ENCODE results near the gene CGB7.
"Not testable (repeated sequence)": the region's sequence is repeated elsewhere in the genome, so short reads cannot be mapped to it uniquely, and the experiment has no call there.

The CGB7 gene

DNA sequence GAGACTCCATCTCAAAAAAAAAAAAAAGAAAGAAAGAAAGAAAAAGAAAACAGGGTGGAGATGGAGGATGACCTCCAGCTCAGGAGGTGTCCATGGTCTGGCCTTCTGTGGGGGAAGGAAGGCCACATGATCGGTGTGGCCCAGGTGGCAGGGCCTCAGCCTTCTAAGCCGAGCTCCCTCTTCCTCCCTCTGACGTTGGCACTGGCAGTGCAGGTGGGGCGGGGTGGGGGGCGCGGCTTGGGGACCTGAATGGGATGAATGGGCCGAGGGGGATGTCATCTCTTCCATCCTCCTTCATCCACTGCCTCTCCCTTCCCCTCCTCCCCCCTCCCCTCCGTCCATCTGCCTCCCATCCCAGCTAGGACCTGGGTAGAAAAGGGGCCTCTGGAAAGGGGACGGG, 17.8 kb downstream of the CGB7 start:
- not testable (repeated sequence) for DNase-seq

DNA sequence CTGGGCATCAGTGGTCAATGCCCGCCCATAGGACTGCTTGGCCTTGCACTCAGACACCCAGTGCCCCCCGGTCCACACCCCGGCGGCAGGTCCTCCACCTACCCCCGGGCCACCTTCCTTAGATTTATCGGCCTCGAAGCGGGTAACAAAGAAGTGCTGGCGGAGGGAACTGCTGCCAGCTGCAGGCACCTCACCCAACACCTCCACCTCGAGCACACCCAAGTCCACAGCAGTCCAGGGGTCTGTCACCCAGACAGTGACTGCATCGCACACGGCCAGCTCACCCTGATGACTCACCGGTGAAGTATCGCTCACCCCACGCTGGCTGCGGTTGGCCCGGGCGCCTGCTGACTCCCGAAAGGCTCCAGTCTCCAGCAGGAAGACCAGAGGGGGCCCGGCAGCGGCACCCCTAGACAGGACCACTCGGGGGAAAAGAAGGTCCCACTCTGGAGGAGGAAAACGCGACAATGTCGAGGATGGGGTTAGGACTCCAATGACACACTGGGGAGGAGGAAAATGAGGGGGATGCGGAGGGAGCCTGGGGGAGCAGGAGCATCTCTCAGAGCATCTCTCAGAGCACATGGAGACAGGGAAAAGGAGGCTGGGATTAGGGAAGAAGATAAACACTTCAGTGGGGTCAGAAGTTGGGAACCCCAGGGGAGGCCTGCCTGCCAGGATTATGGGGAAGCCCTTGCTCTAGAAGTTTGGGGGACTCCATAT, 18.8 kb downstream of the CGB7 start:
- DNase-seq: not testable (repeated sequence)

DNA sequence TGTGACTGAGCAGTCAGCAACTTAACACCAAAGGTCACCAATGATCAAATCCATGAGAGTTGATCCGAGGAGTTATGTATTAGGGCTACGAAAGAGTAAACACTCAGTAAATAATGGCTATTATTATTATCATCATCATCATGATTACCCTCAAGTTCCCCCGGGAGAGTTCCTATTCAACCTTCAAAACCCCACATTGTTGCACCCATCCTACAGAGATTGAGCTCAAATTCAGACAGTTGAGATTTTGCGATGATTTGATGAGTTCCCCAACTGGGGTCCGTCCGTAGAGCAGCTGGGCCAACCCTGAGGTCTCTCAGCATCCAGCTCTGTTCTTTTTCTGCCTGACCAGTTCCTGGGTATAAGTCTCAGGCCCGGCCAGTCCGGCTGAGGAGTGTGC, 19.4 kb downstream of the CGB7 start:
- not testable (repeated sequence) for DNase-seq

DNA sequence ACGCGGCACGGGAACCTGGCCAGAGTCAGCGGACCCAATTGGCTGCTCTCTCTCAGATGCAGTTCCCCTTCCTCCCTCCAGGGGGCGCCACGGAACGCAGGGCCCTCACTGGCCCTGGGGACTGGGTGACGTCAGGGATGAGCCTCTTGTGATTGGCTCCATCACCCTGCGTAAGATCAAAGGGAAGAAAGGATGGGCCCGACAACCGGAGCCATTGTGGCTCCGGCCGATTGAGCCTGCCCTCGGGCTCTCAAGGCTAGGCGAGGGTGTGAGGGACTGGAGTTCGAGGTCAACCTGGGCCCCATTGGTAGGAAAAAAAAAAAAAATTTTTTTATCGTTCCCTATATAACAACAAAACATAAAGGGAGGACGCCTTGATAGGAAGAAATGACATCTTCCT, 20.7 kb downstream of the CGB7 start, which contains the start of gene CGB1:
CGB1 (minus strand) TSS at position 81 of the 400 bp plus-strand sequence. CDS start 184 bp downstream, outside the sequence.
- not testable (repeated sequence) for DNase-seq

DNA sequence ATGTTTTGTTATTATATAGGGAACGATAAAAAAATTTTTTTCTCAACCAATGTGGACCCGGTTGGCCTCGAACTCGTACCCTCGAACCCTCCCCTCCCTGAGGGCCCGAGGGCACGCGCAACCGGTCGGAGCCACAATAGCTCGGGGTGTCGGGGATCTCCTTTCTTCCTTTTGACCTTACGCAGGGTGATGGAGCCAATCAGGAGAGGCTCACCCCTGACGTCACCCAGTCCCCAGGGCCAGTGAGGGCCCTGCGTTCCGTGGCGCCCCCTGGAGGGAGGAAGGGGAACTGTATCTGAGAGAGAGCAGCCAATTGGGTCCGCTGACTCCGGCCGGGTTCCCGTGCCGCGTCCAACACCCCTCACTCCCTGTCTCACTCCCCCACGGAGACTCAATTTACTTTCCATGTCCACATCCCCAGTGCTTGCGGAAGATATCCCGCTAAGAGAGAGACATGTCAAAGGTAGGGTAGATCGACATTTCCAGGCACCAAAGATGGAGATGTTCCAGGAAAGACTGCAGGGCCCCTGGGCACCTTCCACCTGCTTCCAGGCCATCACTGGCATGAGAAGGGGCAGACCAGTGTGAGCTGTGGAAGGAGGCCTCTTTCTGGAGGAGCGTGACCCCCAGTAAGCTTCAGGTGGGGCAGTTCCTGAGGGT, 25.8 kb downstream of the CGB7 start, which contains the start of gene CGB2:
CGB2 (plus strand) TSS at position 249 of the 660 bp plus-strand sequence; CDS start at position 455, 206 bp downstream.
- DNase-seq: peak; percentile 60

DNA sequence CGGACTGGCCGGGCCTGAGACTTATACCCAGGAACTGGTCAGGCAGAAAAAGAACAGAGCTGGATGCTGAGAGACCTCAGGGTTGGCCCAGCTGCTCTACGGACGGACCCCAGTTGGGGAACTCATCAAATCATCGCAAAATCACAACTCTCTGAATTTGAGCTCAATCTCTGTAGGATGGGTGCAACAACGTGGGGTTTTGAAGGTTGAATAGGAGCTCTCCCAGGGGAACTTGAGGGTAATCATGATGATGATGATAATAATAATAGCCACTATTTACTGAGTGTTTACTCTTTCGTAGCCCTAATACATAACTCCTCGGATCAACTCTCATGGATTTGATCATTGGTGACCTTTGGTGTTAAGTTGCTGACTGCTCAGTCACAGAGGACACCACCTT, 27.2 kb downstream of the CGB7 start:
- not testable (repeated sequence) for DNase-seq

DNA sequence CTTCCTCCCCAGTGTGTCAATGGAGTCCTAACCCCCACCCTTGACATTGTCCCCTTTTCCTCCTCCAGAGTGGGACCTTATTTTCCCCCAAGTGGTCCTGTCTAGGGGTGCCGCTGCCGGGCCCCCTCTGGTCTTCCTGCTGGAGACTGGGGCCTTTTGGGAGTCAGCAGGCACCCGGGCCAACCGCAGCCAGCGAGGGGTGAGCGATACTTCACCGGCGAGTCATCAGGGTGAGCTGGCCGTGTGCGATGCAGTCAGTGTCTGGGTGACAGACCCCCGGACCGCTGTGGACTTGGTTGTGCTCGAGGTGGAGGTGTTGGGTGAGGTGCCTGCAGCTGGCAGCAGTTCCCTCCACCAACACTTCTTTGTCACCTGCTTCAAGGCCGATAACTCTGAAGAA, 27.8 kb downstream of the CGB7 start:
- not testable (repeated sequence) for DNase-seq

DNA sequence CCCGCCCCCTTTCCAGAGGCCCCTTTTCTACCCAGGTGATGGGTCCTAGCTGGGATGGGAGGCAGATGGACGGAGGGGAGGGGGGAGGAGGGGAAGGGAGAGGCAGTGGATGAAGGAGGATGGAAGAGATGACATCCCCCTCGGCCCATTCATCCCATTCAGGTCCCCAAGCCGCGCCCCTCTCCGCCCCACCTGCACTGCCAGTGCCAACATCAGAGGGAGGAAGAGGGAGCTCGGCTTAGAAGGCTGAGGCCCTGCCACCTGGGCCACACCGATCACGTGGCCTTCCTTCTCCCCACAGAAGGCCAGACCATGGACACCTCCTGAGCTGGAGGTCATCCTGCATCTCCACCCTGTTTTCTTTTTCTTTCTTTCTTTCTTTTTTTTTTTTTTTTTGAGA, 28.9 kb downstream of the CGB7 start:
- not testable (repeated sequence) for DNase-seq

DNA sequence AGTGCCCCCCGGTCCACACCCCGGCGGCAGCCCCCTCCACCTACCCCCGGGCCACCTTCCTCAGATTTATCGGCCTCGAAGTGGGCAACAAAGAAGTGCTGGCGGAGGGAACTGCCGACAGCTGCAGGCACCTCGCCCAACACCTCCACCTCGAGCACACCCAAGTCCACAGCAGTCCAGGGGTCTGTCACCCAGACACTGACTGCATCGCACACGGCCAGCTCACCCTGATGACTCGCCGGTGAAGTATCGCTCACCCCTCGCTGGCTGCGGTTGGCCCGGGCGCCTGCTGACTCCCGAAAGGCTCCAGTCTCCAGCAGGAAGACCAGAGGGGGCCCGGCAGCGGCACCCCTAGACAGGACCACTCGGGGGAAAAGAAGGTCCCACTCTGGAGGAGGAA, 31.9 kb downstream of the CGB7 start:
- not testable (repeated sequence) for DNase-seq

DNA sequence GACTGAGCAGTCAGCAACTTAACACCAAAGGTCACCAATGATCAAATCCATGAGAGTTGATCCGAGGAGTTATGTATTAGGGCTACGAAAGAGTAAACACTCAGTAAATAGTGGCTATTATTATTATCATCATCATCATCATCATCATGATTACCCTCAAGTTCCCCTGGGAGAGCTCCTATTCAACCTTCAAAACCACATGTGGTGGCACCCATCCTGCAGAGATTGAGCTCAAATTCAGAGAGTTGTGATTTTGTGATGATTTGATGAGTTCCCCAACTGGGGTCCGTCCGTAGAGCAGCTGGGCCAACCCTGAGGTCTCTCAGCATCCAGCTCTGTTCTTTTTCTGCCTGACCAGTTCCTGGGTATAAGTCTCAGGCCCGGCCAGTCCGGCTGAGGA, 32.5 kb downstream of the CGB7 start:
- DNase-seq: not testable (repeated sequence)

DNA sequence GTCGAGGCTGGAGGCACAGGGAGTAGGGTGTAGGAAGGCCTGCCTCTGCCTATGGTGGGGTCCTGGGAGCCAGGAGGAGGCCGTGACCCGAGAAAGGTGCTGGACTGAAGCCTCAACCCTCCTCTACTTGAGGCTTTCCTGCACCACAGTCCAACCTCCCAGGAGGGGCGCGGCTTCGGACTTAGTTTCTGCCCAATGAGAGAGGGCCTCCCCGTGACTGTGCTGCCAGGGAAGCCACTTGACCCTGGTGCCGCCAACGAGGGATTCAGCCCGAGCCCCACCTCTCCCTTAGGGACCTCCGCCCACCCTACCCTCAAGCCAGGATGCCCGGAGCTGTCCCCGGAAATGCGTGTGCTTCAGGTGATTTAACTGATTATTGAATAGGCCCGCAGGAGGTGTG, 33.3 kb downstream of the CGB7 start, which contains the start of gene CGB3:
CGB3 (minus strand) TSS at position 101 of the 400 bp plus-strand sequence. CDS start 362 bp downstream, outside the sequence.
- DNase-seq: not testable (repeated sequence)

DNA sequence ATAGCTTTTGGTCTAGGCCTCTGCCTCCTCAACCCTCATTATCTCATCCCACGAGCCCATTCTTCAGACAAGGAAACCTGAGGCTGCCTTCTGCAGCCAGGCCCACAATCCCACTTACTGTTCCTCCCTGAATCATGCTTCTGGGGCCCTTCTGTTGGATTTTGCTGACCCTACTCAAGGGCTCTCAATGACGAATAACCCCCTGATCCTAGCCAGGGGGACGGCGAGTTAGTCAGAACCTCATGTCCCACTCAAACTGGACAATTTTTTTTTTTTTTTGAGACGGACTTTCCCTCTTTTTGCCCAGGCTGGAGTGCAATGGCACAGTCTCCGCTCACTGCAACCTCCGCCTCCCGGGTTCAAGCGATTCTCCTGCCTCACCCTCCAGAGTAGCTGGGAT, 35.4 kb downstream of the CGB7 start:
- DNase-seq: no peak

DNA sequence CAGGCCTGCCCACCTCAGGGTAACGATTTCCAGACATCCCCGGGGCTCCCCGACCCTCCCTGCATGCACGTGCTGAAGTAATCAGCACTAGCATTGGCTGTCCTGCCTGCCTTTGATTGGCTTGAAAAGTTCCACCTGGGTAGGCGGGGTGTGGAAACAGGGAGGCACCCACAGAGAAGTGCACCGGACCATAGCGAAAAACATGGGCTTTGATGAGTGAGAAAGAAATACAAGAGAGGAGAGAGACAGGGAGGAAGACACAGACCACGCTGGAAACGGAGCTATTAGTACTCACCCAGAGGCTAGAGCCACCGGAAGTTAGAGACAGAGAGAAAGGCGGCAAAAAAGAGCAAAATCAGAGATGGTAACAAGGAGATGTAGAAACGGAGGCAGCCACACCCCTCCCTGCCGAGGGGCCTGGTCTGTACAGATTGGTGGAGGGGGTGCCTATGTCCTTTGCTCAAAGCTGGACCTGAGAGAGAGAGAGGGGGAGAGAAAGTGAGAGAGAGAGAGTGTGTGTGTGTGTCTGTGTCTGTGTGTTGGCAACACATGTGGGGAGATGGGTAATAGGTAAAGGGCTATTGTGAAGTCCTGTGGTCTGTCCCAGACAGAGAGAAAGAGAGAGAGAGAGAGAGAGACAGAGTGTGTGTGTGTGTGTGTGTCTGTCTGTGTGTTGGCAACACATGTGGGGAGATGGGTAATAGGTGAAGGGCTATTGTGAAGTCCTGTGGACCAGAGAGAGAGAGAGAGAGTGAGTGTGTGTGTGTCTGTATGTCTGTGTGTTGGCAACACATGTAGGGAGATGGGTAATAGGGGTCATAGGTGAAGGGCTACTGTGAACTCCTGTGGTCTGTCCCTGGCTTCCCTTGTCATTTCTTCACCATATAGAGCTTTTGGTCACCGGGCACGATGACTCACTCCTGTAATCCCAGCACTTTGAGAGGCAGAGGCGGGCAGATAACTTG, 36.3 kb downstream of the CGB7 start:
- DNase-seq: no peak

DNA sequence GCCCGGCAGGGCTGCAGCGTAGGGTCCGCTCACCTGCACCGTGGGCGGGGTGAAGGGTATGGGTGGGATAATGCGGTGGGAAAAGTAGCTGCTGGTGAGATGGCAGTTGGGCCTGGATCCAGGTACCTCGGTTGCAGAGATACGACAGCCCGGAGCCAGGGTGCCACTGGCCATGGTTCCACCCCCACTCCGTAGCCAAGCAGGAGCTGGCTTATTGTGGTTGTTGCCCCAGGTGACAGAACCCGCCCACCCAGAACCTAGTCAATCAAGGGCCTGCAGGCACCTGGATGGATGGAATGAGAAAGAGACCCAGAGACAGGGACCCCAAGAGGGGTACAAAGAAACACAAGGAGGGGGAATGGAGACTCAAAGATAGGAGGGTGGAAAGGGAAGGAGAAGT, 37.2 kb downstream of the CGB7 start:
- DNase-seq: no peak

DNA sequence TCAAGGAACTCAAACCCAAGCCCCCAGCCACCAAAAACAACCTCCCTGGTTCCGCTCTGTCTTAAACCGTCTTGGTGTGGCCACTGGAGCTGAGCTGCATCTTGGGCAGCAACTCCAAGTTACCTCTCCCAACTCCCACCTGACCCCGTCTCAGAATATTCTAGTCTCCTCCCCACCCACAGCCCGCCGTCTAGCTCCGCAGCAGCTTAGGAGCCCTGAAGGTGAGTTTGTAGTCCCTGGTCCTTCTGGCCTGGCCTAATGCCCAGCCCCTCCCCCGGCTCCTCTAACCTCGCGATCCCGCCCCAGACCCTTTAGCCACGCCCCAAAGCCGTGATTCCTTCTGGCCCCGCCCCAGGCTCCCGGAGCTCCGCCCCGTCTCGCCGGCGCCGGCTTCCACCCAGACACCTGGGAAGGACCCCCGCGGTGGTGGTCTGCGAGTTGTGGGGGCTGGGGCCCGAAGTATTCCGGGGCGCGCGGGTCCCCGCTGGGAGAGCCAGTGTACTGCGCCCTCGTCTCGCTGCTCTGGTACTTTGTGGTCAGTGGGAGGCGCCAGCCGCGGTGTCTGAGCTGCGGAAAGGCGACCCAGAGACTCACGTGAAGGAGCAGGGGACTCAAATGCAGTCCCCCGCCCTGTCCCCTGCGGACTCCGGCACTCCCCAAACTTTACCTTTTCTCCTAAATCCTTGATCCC, 38.2 kb downstream of the CGB7 start:
- DNase-seq: peak; percentile 71

DNA sequence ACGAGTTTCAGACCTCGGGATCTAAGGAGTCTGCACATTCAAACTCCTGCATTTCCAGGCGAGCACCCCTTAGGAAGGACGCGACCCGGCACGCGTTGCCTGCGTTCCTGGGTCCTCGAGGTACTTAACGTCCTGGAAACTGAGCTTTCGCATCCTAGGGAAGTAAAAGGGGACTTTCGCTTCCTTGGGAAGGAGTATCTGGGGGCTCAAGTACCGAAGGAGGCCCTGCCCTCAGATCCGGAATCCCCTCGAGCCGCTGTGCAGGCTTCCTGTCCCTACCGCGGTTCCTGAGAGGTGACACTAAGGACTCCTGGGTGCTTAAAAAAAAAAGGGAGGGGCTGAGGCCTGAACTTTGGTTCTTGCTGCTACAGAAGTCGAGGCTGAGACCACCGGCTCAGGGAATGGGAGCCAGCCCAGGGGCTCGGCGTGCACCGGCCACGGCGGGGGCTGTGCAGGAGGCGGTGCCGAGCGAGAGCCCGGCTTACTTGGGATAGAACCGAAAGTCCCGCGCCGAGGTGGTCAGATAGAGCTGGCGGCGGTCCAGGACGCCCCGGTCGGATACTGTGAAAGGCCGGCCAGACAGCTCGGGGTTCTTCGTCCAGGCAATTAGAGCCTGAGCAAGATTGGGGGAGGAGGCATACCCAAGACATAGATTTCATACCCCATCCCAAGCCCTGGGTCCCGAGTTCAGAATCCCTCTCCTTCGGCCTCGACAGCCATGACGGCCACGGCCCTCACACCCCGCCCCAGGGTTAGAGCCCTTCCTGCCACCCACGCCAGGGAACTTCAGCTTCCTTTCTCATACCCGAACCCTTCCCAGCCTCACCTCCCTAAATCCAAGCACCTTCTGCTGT, 38.9 kb downstream of the CGB7 start:
- DNase-seq: peak; percentile 33

DNA sequence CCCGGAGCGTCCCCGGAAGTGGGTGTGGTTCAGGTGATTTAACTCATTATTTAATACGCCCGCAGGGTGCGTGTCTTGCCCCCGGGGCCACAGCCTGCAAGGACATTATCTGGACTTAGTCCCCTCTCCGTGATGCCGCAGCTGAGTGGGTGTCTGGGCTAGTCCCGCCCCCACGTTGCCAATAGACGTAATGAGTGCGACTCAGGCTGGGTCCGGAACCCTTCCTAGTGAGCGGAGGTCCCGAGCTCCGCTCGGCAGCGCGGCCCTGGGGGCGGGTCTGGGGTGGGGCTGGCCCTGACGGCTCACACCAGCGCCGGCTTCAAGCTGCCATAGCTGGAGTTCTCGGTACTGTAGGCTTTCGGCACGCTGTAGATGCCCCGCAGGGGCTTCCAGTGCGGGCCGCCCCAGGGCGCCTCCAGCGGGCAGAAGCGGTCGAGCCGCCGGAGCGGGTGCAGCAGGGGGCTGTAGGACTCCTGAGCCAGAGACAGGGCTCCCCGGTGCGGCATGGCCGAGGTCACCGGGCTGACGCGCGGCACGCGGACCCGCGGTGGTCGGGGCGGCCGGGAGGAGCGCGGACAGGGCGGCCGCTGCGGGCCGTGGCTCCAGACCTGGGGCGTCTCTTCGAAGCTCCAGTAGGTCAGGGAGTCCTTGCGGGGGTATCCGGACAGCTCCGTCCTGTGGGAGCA, 39.7 kb downstream of the CGB7 start:
- peak; percentile 73 for DNase-seq

DNA sequence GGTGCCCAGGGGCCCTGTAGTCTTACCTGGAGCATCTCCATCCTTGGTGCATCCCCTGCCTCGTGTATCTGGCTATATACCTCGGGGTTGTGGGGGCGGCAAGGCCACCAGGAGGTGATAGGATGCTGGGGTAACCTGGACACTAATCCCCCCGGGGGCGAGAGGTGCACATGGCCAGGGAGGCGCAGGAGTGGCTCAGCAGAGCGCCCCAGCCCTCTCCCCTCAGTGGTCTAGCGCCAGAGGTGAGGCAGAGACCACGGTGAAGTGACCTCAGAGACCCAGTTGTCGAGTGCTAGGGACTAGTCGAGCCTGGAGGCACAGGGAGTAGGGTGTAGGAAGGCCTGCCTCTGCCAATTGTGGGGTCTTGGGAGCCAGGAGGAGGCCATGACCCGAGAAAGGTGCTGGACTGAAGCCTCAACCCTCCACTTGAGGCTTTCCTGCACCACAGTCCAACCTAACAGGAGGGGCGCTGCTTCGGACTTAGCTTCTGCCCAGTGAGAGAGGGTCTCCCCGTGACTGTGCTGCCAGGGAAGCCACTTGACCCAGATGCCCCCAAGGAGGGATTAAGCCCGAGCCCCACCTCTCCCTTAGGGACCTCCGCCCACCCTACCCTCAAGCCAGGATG, 40.4 kb downstream of the CGB7 start, which contains the start of gene LHB:
LHB (minus strand) TSS at position 51 of the 625 bp plus-strand sequence; CDS start at position 41, 10 bp downstream.
- DNase-seq: no peak

DNA sequence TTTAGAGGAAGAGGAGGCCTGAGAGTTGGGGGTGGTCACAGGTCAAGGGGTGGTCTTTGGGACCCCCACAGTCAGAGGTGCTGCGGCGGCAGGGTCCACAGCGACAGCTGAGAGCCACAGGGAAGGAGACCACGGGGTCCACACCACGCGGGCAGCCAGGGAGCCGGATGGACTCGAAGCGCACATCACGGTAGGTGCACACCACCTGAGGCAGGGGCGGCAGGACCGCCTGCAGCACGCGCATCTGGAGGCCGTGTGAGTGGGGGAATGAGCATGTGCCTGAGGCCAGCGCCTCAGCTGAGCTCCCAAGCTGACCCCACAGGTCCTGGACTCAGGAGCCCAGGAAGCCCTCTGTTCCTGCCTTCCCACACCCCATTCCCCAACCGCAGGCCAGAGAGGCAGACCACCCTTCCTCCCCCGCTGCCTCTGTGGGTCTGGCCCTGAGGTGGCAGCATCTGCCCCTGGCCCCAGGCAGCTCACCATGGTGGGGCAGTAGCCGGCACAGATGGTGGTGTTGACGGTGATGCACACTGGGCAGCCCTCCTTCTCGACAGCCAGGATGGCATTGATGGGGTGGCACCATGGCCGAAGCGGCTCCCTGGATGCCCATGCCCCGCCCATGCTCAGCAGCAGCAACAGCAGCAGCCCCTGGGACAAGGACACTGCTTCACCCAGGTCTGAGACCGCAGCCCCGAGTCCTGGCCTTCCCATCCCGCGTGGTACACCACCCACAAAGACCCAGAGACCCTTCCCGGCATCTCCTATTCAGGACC, 41.3 kb downstream of the CGB7 start:
- DNase-seq: no peak

Data from CD4-positive, alpha-beta T cell treated with Interleukin-21 for 1 hour (primary cell).